HL-60/S4 treated with phorbol 12-myristate 13-acetate at 8.2 ng/mL for 4 days and 3 days (cell line): ENCODE results near the gene WEE2.

ENCODE experiments used
- in situ Hi-C: fragments of 300-500 bp; cut with MboI; formaldehyde crosslinking; loops from 2 replicates; pipeline ENCODE4 v1.15.0; 2022; ENCODE audit warnings: low sequenced_read_pairs

Gene WEE2

DNA sequence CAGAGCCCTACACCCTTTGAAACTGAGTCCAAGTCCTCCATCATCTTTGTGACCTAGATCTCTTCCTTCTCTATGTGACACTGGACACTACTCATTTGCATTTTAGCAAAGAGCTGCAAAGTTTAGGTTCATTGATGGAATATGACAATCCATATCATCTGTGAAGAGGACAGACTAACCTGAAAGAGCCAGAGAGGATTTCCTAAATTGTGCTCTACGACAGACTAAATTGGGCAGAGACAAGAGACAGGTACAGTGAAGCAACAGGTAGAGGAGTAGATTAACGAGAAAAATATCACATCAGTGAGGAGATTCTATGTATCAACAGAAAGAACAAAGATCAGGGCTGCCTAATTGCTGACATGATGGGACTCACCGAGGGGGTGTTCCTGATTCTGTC is 55.6 kb downstream of the WEE2 start, which contains the start of gene TAS2R3:
Gene TAS2R3, plus strand, starts transcription at position 301 of the 400 bp plus-strand sequence. Its CDS starts 62 bp downstream, at position 363.
- in situ Hi-C loops, result loop anchor here (25.0 kb wide), 1 partner anchor 424 kb away; no protein-coding TSS in a partner anchor

DNA sequence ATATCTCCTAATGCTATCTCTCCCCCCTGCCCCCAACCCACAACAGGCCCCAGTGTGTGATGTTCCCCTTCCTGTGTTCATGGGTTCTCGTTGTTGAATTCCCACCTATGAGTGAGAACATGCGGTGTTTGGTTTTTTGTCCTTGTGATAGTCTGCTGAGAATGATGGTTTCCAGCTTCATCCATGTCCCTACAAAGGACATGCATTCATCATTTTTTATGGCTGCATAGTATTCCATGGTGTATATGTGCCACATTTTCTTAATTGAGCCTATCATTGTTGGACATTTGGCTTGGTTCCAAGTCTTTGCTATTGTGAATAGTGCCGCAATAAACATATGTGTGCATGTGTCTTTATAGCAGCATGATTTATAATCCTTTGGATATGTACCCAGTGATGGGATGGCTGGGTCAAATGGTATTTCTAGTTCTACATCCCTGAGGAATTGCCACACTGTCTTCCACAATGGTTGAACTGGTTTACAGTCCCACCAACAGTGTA is 62.0 kb downstream of the WEE2 start:
- in situ Hi-C loops, result loop anchor here (25.0 kb wide), 1 partner anchor 417 kb away; no protein-coding TSS in a partner anchor

GRCh38 chr7:141776374-141776773 is 68.2 kb downstream of the WEE2 start, which contains the start of gene TAS2R4:
Gene TAS2R4 (plus strand): TSS chr7:141776674. CDS start chr7:141778489, 1,815 bp downstream.
- in situ Hi-C loops, result no loop called here
